ENCODE measurements around the gene PREX1. TPM values are rescaled to one million over a fixed set of nuclear protein-coding genes. Genes with fewer than 3 reads are reported as not detected.

The PREX1 gene
- total and polyA plus RNA-seq, 2 experiments from 2014 or later = 2.4 to 10.3 TPM

DNA sequence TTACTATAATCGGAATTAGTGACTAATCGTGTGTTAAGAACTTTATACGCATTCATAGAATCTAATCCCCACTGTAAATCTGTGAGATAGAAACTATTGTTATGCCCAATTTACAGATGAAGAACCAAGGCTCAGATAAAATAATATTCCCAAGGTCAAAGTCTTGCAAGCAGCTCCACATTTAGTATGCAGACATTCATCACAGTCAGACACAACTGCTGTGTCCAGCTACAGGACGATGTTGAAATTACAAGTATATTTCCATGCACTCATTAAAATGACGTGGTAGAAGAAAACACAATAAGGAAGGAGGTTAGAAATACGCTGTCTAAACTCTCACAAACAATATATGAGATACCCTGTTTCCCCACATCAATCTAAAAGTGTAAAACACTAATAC, 82.5 kb downstream of the PREX1 start:
- Histone ChIP-seq H3K4me3 (no peak overlapping the region), H4K20me1 (replicated peaks; ENCODE audit: insufficient read depth) (no peaks in the 10 kb centered on the region), H3K27ac (ENCODE audit: low read depth) (no peak overlapping the region), H3K4me2 (no peak overlapping the region), H2AFZ (no peak overlapping the region), H3K79me2 (replicated peaks; ENCODE audit: insufficient read depth) (no peaks in the 10 kb centered on the region), H3F3A (replicated peaks; ENCODE audit: low read depth) (no peaks in the 10 kb centered on the region), H3K36me3 (ENCODE audit: insufficient read depth) (no peaks in the 10 kb centered on the region), H3K4me1 (ENCODE audit: insufficient read depth) (peaks cover 13% of the 10 kb centered on the region; the same call in 1 of the 2 replicates), H3K9me2 (ENCODE audit: insufficient read depth) (peaks cover 2% of the 10 kb centered on the region; the same call in 1 of the 2 replicates), H3K27me3 (ENCODE audit: insufficient read depth) (no peaks in the 10 kb centered on the region)
- H3K27ac Mint-ChIP-seq = no peak overlapping the region
- peaks cover 39% of the 10 kb centered on the region for H3K4me1 Mint-ChIP-seq
- ATAC-seq (no peak), DNase-seq (ENCODE audit: low spot score) (no peak)
- TF ChIP-seq, protein P1, sequence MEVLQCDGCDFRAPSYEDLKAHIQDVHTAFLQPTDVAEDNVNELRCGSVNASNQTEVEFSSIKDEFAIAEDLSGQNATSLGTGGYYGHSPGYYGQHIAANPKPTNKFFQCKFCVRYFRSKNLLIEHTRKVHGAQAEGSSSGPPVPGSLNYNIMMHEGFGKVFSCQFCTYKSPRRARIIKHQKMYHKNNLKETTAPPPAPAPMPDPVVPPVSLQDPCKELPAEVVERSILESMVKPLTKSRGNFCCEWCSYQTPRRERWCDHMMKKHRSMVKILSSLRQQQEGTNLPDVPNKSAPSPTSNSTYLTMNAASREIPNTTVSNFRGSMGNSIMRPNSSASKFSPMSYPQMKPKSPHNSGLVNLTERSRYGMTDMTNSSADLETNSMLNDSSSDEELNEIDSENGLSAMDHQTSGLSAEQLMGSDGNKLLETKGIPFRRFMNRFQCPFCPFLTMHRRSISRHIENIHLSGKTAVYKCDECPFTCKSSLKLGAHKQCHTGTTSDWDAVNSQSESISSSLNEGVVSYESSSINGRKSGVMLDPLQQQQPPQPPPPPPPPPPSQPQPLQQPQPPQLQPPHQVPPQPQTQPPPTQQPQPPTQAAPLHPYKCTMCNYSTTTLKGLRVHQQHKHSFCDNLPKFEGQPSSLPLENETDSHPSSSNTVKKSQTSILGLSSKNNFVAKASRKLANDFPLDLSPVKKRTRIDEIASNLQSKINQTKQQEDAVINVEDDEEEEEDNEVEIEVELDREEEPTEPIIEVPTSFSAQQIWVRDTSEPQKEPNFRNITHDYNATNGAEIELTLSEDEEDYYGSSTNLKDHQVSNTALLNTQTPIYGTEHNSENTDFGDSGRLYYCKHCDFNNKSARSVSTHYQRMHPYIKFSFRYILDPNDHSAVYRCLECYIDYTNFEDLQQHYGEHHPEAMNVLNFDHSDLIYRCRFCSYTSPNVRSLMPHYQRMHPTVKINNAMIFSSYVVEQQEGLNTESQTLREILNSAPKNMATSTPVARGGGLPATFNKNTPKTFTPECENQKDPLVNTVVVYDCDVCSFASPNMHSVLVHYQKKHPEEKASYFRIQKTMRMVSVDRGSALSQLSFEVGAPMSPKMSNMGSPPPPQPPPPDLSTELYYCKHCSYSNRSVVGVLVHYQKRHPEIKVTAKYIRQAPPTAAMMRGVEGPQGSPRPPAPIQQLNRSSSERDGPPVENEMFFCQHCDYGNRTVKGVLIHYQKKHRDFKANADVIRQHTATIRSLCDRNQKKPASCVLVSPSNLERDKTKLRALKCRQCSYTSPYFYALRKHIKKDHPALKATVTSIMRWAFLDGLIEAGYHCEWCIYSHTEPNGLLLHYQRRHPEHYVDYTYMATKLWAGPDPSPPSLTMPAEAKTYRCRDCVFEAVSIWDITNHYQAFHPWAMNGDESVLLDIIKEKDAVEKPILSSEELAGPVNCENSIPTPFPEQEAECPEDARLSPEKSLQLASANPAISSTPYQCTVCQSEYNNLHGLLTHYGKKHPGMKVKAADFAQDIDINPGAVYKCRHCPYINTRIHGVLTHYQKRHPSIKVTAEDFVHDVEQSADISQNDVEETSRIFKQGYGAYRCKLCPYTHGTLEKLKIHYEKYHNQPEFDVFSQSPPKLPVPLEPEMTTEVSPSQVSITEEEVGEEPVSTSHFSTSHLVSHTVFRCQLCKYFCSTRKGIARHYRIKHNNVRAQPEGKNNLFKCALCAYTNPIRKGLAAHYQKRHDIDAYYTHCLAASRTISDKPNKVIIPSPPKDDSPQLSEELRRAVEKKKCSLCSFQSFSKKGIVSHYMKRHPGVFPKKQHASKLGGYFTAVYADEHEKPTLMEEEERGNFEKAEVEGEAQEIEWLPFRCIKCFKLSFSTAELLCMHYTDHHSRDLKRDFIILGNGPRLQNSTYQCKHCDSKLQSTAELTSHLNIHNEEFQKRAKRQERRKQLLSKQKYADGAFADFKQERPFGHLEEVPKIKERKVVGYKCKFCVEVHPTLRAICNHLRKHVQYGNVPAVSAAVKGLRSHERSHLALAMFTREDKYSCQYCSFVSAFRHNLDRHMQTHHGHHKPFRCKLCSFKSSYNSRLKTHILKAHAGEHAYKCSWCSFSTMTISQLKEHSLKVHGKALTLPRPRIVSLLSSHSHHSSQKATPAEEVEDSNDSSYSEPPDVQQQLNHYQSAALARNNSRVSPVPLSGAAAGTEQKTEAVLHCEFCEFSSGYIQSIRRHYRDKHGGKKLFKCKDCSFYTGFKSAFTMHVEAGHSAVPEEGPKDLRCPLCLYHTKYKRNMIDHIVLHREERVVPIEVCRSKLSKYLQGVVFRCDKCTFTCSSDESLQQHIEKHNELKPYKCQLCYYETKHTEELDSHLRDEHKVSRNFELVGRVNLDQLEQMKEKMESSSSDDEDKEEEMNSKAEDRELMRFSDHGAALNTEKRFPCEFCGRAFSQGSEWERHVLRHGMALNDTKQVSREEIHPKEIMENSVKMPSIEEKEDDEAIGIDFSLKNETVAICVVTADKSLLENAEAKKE (CRISPR knock-in tag; IDR thresholded peaks at IDR 0.05) = no peak
- TF ChIP-seq ZNF331 (CRISPR knock-in tag; IDR thresholded peaks at IDR 0.05; ENCODE audit: low read depth) (no peak), ZNF114 (CRISPR knock-in tag; IDR thresholded peaks at IDR 0.05) (no peak), CREB1 (CRISPR knock-in tag; IDR thresholded peaks at IDR 0.05; ENCODE audit: low read depth) (no peak), EZH2phosphoT487 (IDR thresholded peaks at IDR 0.05; ENCODE audit: unreplicated experiment) (no peak), EZH2 (IDR thresholded peaks at IDR 0.05; ENCODE audit: low read depth, unreplicated experiment) (no peak), JUNB (IDR thresholded peaks at IDR 0.05; ENCODE audit: unreplicated experiment) (no peak), POLR2AphosphoS5 (IDR thresholded peaks at IDR 0.05; ENCODE audit: low read depth) (no peak)
- TF ChIP-seq, protein P2, sequence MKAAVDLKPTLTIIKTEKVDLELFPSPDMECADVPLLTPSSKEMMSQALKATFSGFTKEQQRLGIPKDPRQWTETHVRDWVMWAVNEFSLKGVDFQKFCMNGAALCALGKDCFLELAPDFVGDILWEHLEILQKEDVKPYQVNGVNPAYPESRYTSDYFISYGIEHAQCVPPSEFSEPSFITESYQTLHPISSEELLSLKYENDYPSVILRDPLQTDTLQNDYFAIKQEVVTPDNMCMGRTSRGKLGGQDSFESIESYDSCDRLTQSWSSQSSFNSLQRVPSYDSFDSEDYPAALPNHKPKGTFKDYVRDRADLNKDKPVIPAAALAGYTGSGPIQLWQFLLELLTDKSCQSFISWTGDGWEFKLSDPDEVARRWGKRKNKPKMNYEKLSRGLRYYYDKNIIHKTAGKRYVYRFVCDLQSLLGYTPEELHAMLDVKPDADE (IDR thresholded peaks at IDR 0.05) = no peak
- TF ChIP-seq, protein P3, sequence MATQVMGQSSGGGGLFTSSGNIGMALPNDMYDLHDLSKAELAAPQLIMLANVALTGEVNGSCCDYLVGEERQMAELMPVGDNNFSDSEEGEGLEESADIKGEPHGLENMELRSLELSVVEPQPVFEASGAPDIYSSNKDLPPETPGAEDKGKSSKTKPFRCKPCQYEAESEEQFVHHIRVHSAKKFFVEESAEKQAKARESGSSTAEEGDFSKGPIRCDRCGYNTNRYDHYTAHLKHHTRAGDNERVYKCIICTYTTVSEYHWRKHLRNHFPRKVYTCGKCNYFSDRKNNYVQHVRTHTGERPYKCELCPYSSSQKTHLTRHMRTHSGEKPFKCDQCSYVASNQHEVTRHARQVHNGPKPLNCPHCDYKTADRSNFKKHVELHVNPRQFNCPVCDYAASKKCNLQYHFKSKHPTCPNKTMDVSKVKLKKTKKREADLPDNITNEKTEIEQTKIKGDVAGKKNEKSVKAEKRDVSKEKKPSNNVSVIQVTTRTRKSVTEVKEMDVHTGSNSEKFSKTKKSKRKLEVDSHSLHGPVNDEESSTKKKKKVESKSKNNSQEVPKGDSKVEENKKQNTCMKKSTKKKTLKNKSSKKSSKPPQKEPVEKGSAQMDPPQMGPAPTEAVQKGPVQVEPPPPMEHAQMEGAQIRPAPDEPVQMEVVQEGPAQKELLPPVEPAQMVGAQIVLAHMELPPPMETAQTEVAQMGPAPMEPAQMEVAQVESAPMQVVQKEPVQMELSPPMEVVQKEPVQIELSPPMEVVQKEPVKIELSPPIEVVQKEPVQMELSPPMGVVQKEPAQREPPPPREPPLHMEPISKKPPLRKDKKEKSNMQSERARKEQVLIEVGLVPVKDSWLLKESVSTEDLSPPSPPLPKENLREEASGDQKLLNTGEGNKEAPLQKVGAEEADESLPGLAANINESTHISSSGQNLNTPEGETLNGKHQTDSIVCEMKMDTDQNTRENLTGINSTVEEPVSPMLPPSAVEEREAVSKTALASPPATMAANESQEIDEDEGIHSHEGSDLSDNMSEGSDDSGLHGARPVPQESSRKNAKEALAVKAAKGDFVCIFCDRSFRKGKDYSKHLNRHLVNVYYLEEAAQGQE (IDR thresholded peaks at IDR 0.05; ENCODE audit: unreplicated experiment) = no peak
- H3K36me3 Mint-ChIP-seq (ENCODE audit: low read depth) = peaks cover 4% of the 10 kb centered on the region; the same call in 2 of the 3 replicates
- no peak overlapping the region for H3K4me3 Mint-ChIP-seq
- peaks cover 12% of the 10 kb centered on the region for H3K27me3 Mint-ChIP-seq (ENCODE audit: insufficient read depth, low read depth, poor library complexity)
- no peaks in the 10 kb centered on the region for H3K9me3 Mint-ChIP-seq
